Measurements from ENCODE around the gene CABCOCO1.

CABCOCO1 gene

DNA sequence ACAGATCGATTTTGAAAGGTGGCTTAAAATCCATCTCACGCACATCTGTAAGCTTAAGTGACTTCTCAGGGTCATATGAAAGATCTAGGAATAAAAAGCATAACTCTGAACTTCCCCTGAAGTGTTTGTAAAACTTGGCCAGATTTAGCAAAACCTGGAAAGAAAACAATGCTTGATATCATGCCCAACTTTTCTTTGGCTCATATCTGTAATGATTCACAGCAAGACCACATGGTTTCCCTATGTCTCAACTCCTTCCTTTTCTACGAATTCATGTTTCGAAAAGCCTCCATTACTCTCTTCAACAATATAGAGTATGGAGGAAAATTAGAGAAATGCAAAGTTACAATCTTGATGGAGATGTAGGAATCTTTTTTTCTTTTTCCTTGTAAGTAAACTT is 20.1 kb upstream of the CABCOCO1 start:
- TF ChIP-seq, protein P1, sequence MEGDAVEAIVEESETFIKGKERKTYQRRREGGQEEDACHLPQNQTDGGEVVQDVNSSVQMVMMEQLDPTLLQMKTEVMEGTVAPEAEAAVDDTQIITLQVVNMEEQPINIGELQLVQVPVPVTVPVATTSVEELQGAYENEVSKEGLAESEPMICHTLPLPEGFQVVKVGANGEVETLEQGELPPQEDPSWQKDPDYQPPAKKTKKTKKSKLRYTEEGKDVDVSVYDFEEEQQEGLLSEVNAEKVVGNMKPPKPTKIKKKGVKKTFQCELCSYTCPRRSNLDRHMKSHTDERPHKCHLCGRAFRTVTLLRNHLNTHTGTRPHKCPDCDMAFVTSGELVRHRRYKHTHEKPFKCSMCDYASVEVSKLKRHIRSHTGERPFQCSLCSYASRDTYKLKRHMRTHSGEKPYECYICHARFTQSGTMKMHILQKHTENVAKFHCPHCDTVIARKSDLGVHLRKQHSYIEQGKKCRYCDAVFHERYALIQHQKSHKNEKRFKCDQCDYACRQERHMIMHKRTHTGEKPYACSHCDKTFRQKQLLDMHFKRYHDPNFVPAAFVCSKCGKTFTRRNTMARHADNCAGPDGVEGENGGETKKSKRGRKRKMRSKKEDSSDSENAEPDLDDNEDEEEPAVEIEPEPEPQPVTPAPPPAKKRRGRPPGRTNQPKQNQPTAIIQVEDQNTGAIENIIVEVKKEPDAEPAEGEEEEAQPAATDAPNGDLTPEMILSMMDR (conservative IDR thresholded peaks at IDR 0.05): no peak
- no peak for TF ChIP-seq ZFX (IDR thresholded peaks at IDR 0.05)
- no peak overlapping the region for H3K27ac ChIP-seq

GRCh38 chr10:61643316-61643751 is 19.4 kb upstream of the CABCOCO1 start:
- TF ChIP-seq, protein P1 (conservative IDR thresholded peaks at IDR 0.05): no peak
- no peak for TF ChIP-seq ZFX (IDR thresholded peaks at IDR 0.05)
- no peak overlapping the region for H3K27ac ChIP-seq

DNA sequence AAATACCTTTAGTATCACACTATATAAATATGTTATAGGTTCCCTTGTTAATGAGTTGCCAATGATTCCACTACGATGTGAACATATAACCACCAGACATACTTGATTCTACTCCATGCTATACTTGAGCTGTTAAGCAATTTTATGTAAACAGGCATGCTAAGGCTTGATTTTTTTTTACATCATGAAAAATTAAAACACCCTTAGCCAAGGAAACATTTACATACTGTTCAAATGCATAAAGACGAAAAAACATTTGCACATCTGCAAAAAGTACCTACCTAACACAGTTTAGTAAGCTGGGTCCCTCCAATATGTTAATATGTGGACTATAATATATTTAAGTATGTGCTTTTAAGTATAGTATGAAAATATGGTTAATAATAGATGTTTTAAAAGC is 9.0 kb upstream of the CABCOCO1 start:
- TF ChIP-seq, protein P1 (conservative IDR thresholded peaks at IDR 0.05): no peak
- no peak for TF ChIP-seq ZFX (IDR thresholded peaks at IDR 0.05)
- H3K27ac ChIP-seq: no peak overlapping the region

DNA sequence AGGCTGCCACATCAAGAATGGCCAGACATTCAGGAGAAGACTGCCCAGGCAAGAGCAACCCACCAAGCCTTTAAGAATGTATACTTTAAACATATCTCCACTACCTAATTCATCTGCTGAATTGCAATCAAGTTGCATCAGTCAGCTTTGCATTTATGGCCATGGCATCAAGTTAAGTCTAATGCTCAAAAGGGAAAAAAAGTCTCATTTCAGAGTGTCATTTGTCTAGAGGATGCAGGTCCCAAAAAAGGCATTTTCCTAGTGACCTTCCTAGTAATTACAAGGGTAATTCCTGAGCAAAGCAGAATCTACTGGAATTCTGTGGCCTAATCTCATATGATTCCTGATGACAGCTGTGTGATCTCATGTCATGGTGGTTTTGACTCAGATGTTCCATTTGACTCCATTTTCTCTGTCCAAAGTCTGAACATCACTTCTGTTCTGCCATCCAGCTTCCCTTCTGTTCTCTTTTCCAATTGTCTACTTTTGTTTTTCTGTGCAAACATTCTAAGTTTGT is 7.3 kb upstream of the CABCOCO1 start:
- TF ChIP-seq, protein P1 (conservative IDR thresholded peaks at IDR 0.05): no peak
- no peak for TF ChIP-seq ZFX (IDR thresholded peaks at IDR 0.05)
- no peak overlapping the region for H3K27ac ChIP-seq

DNA sequence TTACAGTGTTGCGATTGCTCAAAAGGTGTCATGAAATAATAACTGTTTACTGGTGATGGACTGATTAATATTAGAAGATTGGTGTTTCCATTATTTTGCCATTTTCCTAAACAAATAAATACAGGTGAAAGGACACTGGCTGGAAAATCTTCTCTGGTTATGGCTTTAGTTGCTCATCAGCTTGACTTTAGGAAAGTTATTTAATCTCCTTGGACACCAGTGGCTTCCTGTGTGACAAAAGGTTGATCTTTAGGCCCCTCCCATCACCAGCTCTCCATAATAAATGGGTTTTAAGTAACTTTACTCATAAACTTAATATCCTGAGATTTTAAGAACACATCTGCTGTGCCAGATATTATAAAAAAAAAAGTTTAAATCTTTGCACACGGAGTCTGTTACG is 737 bp downstream of the CABCOCO1 start:
- TF ChIP-seq ZFX (IDR thresholded peaks at IDR 0.05): no peak
- TF ChIP-seq, protein P1 (conservative IDR thresholded peaks at IDR 0.05): no peak
- H3K27ac ChIP-seq: no peak overlapping the region

GRCh38 chr10:61664985-61665384 is 2.3 kb downstream of the CABCOCO1 start:
- no peak overlapping the region for H3K27ac ChIP-seq
- TF ChIP-seq ZFX (IDR thresholded peaks at IDR 0.05): no peak
- TF ChIP-seq, protein P1 (conservative IDR thresholded peaks at IDR 0.05): no peak

DNA sequence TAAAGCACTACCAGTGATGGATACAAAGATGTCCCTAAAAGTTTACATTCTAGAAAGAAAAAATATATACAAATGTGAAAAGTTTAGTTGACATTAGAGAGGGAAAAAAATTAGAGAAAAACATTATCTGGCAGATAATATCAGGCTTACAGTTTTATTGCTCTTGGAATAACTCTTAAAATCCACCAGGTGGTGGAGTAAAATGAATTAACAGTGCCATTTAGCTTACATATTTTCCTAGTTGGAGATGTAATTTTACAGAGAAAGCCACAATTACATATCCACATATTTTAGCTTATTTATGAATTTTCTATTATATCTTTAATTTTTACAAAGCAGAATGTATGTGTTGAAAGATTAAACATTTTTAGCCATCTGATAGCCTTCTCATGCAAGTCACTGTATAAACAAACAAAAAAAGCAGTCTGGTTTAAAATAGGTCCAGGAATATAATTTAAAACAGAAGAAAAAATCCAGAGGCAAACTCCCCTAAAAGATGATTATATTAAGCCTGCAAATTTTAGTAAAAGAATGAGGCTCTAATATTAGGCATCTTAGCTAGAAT is 6.5 kb downstream of the CABCOCO1 start:
- TF ChIP-seq ZFX (IDR thresholded peaks at IDR 0.05): no peak
- TF ChIP-seq, protein P1 (conservative IDR thresholded peaks at IDR 0.05): peak; percentile 49
- no peak overlapping the region for H3K27ac ChIP-seq
